ENCODE data around the gene CRELD2.

GRCh38 chr22:49954991-49955580 lies 36.7 kb downstream of the CRELD2 start:
- TF ChIP-seq CTCF (IDR thresholded peaks at IDR 0.05) = no peak
- TF ChIP-seq EP300 (IDR thresholded peaks at IDR 0.05) = no peak

Measured in stomach (tissue), 4 donors.